Measurements from ENCODE around the gene NOTCH3.

NOTCH3 gene

GRCh38 chr19:15187026-15188007 lies 13.5 kb downstream of the NOTCH3 start:
- Histone ChIP-seq H3K27me3 (replicated peaks; ENCODE audit: insufficient read depth, low read length) (peaks cover 62% of the 10 kb centered on the region), H3K36me3 (replicated peaks; ENCODE audit: insufficient read depth, low read length) (no peaks in the 10 kb centered on the region), H3K4me2 (ENCODE audit: low read depth, low read length) (no peak overlapping the region), H3K9me3 (replicated peaks; ENCODE audit: insufficient read depth, low read length) (no peaks in the 10 kb centered on the region), H2AFZ (ENCODE audit: low read length) (no peak overlapping the region), H3K9me2 (replicated peaks; ENCODE audit: insufficient read depth, low read length) (no peaks in the 10 kb centered on the region), H3F3A (ENCODE audit: insufficient read depth, low read length) (no peaks in the 10 kb centered on the region), H3K9ac (ENCODE audit: low read length) (no peak overlapping the region), H3K4me3 (ENCODE audit: low read length) (no peak overlapping the region), H3K79me2 (ENCODE audit: low read length) (no peaks in the 10 kb centered on the region), H3K4me1 (ENCODE audit: low read length) (no peaks in the 10 kb centered on the region), H3K27ac (ENCODE audit: low read length) (no peak overlapping the region), H4K20me1 (ENCODE audit: insufficient read depth, low read length) (no peaks in the 10 kb centered on the region)
- TF ChIP-seq EZH2phosphoT487 (IDR thresholded peaks at IDR 0.05; ENCODE audit: low read length) (no peak), CTCF (IDR thresholded peaks at IDR 0.05; ENCODE audit: low read length) (no peak), EZH2 (optimal IDR thresholded peaks at IDR 0.05; ENCODE audit: low read depth, low read length) (no peak)
- no peak for DNase-seq

GRCh38 chr19:15185188-15185587 lies 15.6 kb downstream of the NOTCH3 start:
- no peak for TF ChIP-seq EZH2 (optimal IDR thresholded peaks at IDR 0.05; ENCODE audit: low read depth, low read length)
- Histone ChIP-seq H3K4me2 (ENCODE audit: low read depth, low read length) (no peak overlapping the region), H3K36me3 (replicated peaks; ENCODE audit: insufficient read depth, low read length) (no peaks in the 10 kb centered on the region), H3K27me3 (replicated peaks; ENCODE audit: insufficient read depth, low read length) (peaks cover 58% of the 10 kb centered on the region), H2AFZ (ENCODE audit: low read length) (no peak overlapping the region), H3K9me3 (replicated peaks; ENCODE audit: insufficient read depth, low read length) (no peaks in the 10 kb centered on the region), H3F3A (ENCODE audit: insufficient read depth, low read length) (no peaks in the 10 kb centered on the region), H3K4me1 (ENCODE audit: low read length) (no peaks in the 10 kb centered on the region), H3K27ac (ENCODE audit: low read length) (no peak overlapping the region), H3K9me2 (replicated peaks; ENCODE audit: insufficient read depth, low read length) (no peaks in the 10 kb centered on the region), H3K9ac (ENCODE audit: low read length) (no peak overlapping the region), H3K79me2 (ENCODE audit: low read length) (no peaks in the 10 kb centered on the region), H3K4me3 (ENCODE audit: low read length) (no peak overlapping the region), H4K20me1 (ENCODE audit: insufficient read depth, low read length) (no peaks in the 10 kb centered on the region)
- no peak for DNase-seq

GRCh38 chr19:15184776-15185175 lies 16.0 kb downstream of the NOTCH3 start:
- no peaks in the 10 kb centered on the region for H4K20me1 ChIP-seq (ENCODE audit: insufficient read depth, low read length)
- no peaks in the 10 kb centered on the region for H3F3A ChIP-seq (ENCODE audit: insufficient read depth, low read length)
- H3K9ac ChIP-seq (ENCODE audit: low read length) = no peak overlapping the region
- no peaks in the 10 kb centered on the region for H3K9me3 ChIP-seq (replicated peaks; ENCODE audit: insufficient read depth, low read length)
- no peak overlapping the region for H3K4me2 ChIP-seq (ENCODE audit: low read depth, low read length)
- H3K27ac ChIP-seq (ENCODE audit: low read length) = no peak overlapping the region
- H3K27me3 ChIP-seq (replicated peaks; ENCODE audit: insufficient read depth, low read length) = peaks cover 58% of the 10 kb centered on the region
- H2AFZ ChIP-seq (ENCODE audit: low read length) = no peak overlapping the region
- no peaks in the 10 kb centered on the region for H3K36me3 ChIP-seq (replicated peaks; ENCODE audit: insufficient read depth, low read length)
- no peaks in the 10 kb centered on the region for H3K4me1 ChIP-seq (ENCODE audit: low read length)
- no peaks in the 10 kb centered on the region for H3K9me2 ChIP-seq (replicated peaks; ENCODE audit: insufficient read depth, low read length)
- H3K4me3 ChIP-seq (ENCODE audit: low read length) = no peak overlapping the region
- H3K79me2 ChIP-seq (ENCODE audit: low read length) = no peaks in the 10 kb centered on the region
- no peak for DNase-seq
- TF ChIP-seq EZH2 (optimal IDR thresholded peaks at IDR 0.05; ENCODE audit: low read depth, low read length) (no peak), EZH2phosphoT487 (IDR thresholded peaks at IDR 0.05; ENCODE audit: low read length) (no peak), CTCF (IDR thresholded peaks at IDR 0.05; ENCODE audit: low read length) (no peak)

- Histone ChIP-seq H3K27ac (ENCODE audit: low read length) (no peak overlapping the region), H3K9me2 (replicated peaks; ENCODE audit: insufficient read depth, low read length) (no peaks in the 10 kb centered on the region), H3K9ac (ENCODE audit: low read length) (no peak overlapping the region), H3K4me1 (ENCODE audit: low read length) (no peaks in the 10 kb centered on the region), H3K4me2 (ENCODE audit: low read depth, low read length) (no peak overlapping the region), H4K20me1 (ENCODE audit: insufficient read depth, low read length) (no peaks in the 10 kb centered on the region), H3K4me3 (ENCODE audit: low read length) (no peak overlapping the region), H3F3A (ENCODE audit: insufficient read depth, low read length) (no peaks in the 10 kb centered on the region), H3K36me3 (replicated peaks; ENCODE audit: insufficient read depth, low read length) (no peaks in the 10 kb centered on the region), H3K79me2 (ENCODE audit: low read length) (no peaks in the 10 kb centered on the region), H2AFZ (ENCODE audit: low read length) (no peak overlapping the region), H3K9me3 (replicated peaks; ENCODE audit: insufficient read depth, low read length) (no peaks in the 10 kb centered on the region), H3K27me3 (replicated peaks; ENCODE audit: insufficient read depth, low read length) (peaks cover 59% of the 10 kb centered on the region)
- no peak for DNase-seq
- TF ChIP-seq EZH2phosphoT487 (IDR thresholded peaks at IDR 0.05; ENCODE audit: low read length) (no peak), EZH2 (optimal IDR thresholded peaks at IDR 0.05; ENCODE audit: low read depth, low read length) (no peak), CTCF (IDR thresholded peaks at IDR 0.05; ENCODE audit: low read length) (no peak)
These were observed 19.4 kb downstream of the NOTCH3 start for GRCh38 chr19:15181394-15181793.

All from MM.1S (cell line).